Parathyroid adenoma (tissue), 2 donors: ENCODE results near the gene ZNF562.
"Not testable (repeated sequence)": the region's sequence is repeated elsewhere in the genome, so short reads cannot be mapped to it uniquely, and the experiment has no call there.

ENCODE experiments used
- H2AFZ ChIP-seq: fragments of 300-600 bp; sonication (generic); one replicate; pipeline ENCODE4 v1.7.0; 2017; ENCODE audit warnings: antibody characterized with exemption, mild to moderate bottlenecking
- H3K27ac ChIP-seq: fragments of 300-600 bp; sonication (generic); one replicate; pipeline ENCODE4 v1.7.0; 2017
- H3K27me3 ChIP-seq: fragments of 300-600 bp; sonication (generic); one replicate; pipeline ENCODE4 v1.7.0; 2017; ENCODE audit warnings: low read length; ENCODE audit not compliant: control insufficient read depth, insufficient read depth
- H3K36me3 ChIP-seq: fragments of 300-600 bp; sonication (generic); one replicate; pipeline ENCODE4 v1.7.0; 2017; ENCODE audit warnings: low read length; ENCODE audit not compliant: control insufficient read depth, insufficient read depth
- H3K4me1 ChIP-seq: fragments of 300-600 bp; sonication (generic); one replicate; pipeline ENCODE4 v1.7.0; 2017; ENCODE audit warnings: control low read depth
- H3K4me2 ChIP-seq: fragments of 300-600 bp; sonication (generic); one replicate; pipeline ENCODE4 v1.7.0; 2017; ENCODE audit warnings: low read length
- H3K4me3 ChIP-seq: fragments of 300-600 bp; sonication (generic); one replicate; pipeline ENCODE4 v1.7.0; 2017; ENCODE audit warnings: low read depth, low read length
- H3K79me2 ChIP-seq: fragments of 300-600 bp; sonication (generic); one replicate; pipeline ENCODE4 v1.7.0; 2017; ENCODE audit warnings: control low read depth
- H3K9ac ChIP-seq: fragments of 300-600 bp; sonication (generic); one replicate; pipeline ENCODE4 v1.7.0; 2017; ENCODE audit warnings: mild to moderate bottlenecking
- H3K9me3 ChIP-seq: fragments of 300-600 bp; sonication (generic); one replicate; pipeline ENCODE4 v1.7.0; 2017; ENCODE audit warnings: low read length; ENCODE audit not compliant: control insufficient read depth
- CTCF ChIP-seq: fragments of 300-600 bp; sonication (generic); IDR thresholded peaks from one replicate; pipeline ENCODE4 v1.7.0; 2017; ENCODE audit warnings: antibody characterized with exemption, mild to moderate bottlenecking
- donor health status: primary hyperparathyroidism.

The ZNF562 gene

GRCh38 chr19:9658769-9659168, 16.1 kb downstream of the ZNF562 start:
- Histone ChIP-seq H2AFZ (no peak overlapping the region), H3K79me2 (peaks cover 30% of the 10 kb centered on the region), H3K27me3 (no peaks in the 10 kb centered on the region), H3K4me3 (no peak overlapping the region), H3K4me1 (no peaks in the 10 kb centered on the region), H3K4me2 (no peak overlapping the region), H3K9me3 (no peaks in the 10 kb centered on the region), H3K36me3 (no peaks in the 10 kb centered on the region), H3K27ac (no peak overlapping the region), H3K9ac (no peak overlapping the region)
- TF ChIP-seq CTCF = no peak

GRCh38 chr19:9653066-9653555, 21.8 kb downstream of the ZNF562 start:
- not testable (repeated sequence) for H3K4me3 ChIP-seq, H3K79me2 ChIP-seq, H2AFZ ChIP-seq, H3K27me3 ChIP-seq, H3K9ac ChIP-seq, H3K4me2 ChIP-seq, H3K4me1 ChIP-seq, H3K9me3 ChIP-seq, H3K36me3 ChIP-seq, H3K27ac ChIP-seq

- not testable (repeated sequence) for H3K4me2 ChIP-seq, H3K4me1 ChIP-seq, H3K79me2 ChIP-seq, H3K4me3 ChIP-seq, H2AFZ ChIP-seq, H3K27ac ChIP-seq, H3K36me3 ChIP-seq, H3K9me3 ChIP-seq, H3K27me3 ChIP-seq, H3K9ac ChIP-seq
Observed at GRCh38 chr19:9651464-9651863, 23.4 kb downstream of the ZNF562 start.

- H3K4me1 ChIP-seq = no peaks in the 10 kb centered on the region
- H3K9ac ChIP-seq = no peak overlapping the region
- peaks cover 2% of the 10 kb centered on the region for H3K79me2 ChIP-seq
- H3K9me3 ChIP-seq = no peaks in the 10 kb centered on the region
- H2AFZ ChIP-seq = no peak overlapping the region
- TF ChIP-seq CTCF = no peak
- no peak overlapping the region for H3K4me2 ChIP-seq
- no peak overlapping the region for H3K4me3 ChIP-seq
- H3K36me3 ChIP-seq = no peaks in the 10 kb centered on the region
- H3K27ac ChIP-seq = no peak overlapping the region
- H3K27me3 ChIP-seq = no peaks in the 10 kb centered on the region
Observed at GRCh38 chr19:9650345-9650744, 24.6 kb downstream of the ZNF562 start.

- no peak overlapping the region for H3K9ac ChIP-seq
- TF ChIP-seq CTCF = no peak
- no peaks in the 10 kb centered on the region for H3K36me3 ChIP-seq
- no peak overlapping the region for H3K4me3 ChIP-seq
- H3K9me3 ChIP-seq = no peaks in the 10 kb centered on the region
- H3K27me3 ChIP-seq = no peaks in the 10 kb centered on the region
- H2AFZ ChIP-seq = no peak overlapping the region
- no peak overlapping the region for H3K27ac ChIP-seq
- no peaks in the 10 kb centered on the region for H3K79me2 ChIP-seq
- no peak overlapping the region for H3K4me2 ChIP-seq
- no peaks in the 10 kb centered on the region for H3K4me1 ChIP-seq
Observed at GRCh38 chr19:9645472-9645871, 29.4 kb downstream of the ZNF562 start.

- no peak for TF ChIP-seq CTCF
- Histone ChIP-seq H3K9ac (no peak overlapping the region), H3K36me3 (no peaks in the 10 kb centered on the region), H3K27me3 (no peaks in the 10 kb centered on the region), H3K79me2 (no peaks in the 10 kb centered on the region), H3K4me2 (no peak overlapping the region), H3K9me3 (no peaks in the 10 kb centered on the region), H3K4me3 (no peak overlapping the region), H3K27ac (no peak overlapping the region), H2AFZ (no peak overlapping the region), H3K4me1 (no peaks in the 10 kb centered on the region)
Observed at GRCh38 chr19:9644472-9644871, 30.4 kb downstream of the ZNF562 start.
